K562 (cell line): ENCODE data around the gene XPC. TPM values are rescaled to one million over a fixed set of nuclear protein-coding genes. Genes with fewer than 3 reads are reported as not detected.

Source experiments
- ATAC-seq: fragments of 200-7000 bp; cut with Tn5 transposase; 3 replicates; pipeline ENCODE4 v1.9.1; 2020; ENCODE audit warnings: moderate library complexity
- BruUV-seq: library from RNA; stranded (reverse); fragments of 400-500 nt; replicated peaks from 2 replicates; lab custom pipeline; 2021; lab: Mats Ljungman, UMichigan
- CTCF ChIA-PET: fragments of 300-600 bp; formaldehyde crosslinking; extraction: SDS; loops from one replicate; lab custom pipeline; 2021; ENCODE audit warnings: low intra/inter-chr PET ratio; lab: Yijun Ruan, JAX
- POLR2A ChIA-PET: fragments of 300-600, 350-650 bp; sonication (Branson Sonifier 250); formaldehyde crosslinking; extraction: SDS; loops from one replicate; lab custom pipeline; 2021; ENCODE audit warnings: antibody characterized with exemption, inconsistent platforms; lab: Yijun Ruan, JAX
- DNase-seq, 4 experiments: peaks; one replicate each; pipeline versions ENCODE4 v3.0.0 to v3.0.0-alpha.2; 2011 to 2018; ENCODE audit warnings: low spot score in 3 of 4, mixed read lengths in 3 of 4; ENCODE audit errors: extremely low read depth in 1 of 4
- FAIRE-seq: peaks from 2 replicates; lab custom pipeline; 2011; peaks lifted over from hg19 to GRCh38; lab: Jason Lieb, UNC
- H2AFZ ChIP-seq: 2 replicates; pipeline ENCODE4 v1.6.0; 2011; ENCODE audit warnings: low read depth, low read length, control low read depth, inconsistent platforms
- H3K27ac ChIP-seq: fragments of 200-600 bp; 3 replicates; pipeline ENCODE4 v1.8.0; 2011; ENCODE audit warnings: low read depth, mild to moderate bottlenecking, control low read depth, inconsistent platforms, low read length, moderate library complexity, mixed read lengths; ENCODE audit errors: extremely low read depth
- H3K27me3 ChIP-seq, 2 experiments: fragments of 300-600 bp in 1 of 2; 2 replicates in 1 of 2; 3 replicates in 1 of 2; pipeline versions ENCODE4 v1.6.0 to v1.8.0; 2011; ENCODE audit warnings: inconsistent platforms in 2 of 2, low read length in 2 of 2, mild to moderate bottlenecking in 1 of 2, mixed read lengths in 1 of 2, moderate library complexity in 1 of 2; ENCODE audit not compliant: control insufficient read depth in 2 of 2, insufficient read depth in 2 of 2
- H3K36me3 ChIP-seq: fragments of 300-600 bp; 3 replicates; pipeline ENCODE4 v1.8.0; 2011; ENCODE audit warnings: mild to moderate bottlenecking, low read length, inconsistent platforms; ENCODE audit not compliant: control insufficient read depth, insufficient read depth
- H3K4me1 ChIP-seq, 2 experiments: fragments of 200-600 bp in 1 of 2; replicated peaks in 1 of 2; 2 replicates in 1 of 2; 3 replicates in 1 of 2; pipeline versions ENCODE4 v1.5.1 to v1.8.0; 2011; ENCODE audit warnings: inconsistent platforms in 2 of 2, low read length in 2 of 2, mild to moderate bottlenecking in 1 of 2, mixed read lengths in 1 of 2, moderate library complexity in 1 of 2; ENCODE audit not compliant: control insufficient read depth in 2 of 2, insufficient read depth in 2 of 2
- H3K4me2 ChIP-seq: 2 replicates; pipeline ENCODE4 v1.6.1; 2011; ENCODE audit warnings: low read length, control low read depth, inconsistent platforms, mixed read lengths; ENCODE audit not compliant: insufficient read depth
- H3K4me3 ChIP-seq: fragments of 200-600 bp; sonication (generic), shearing (Covaris generic); 2 replicates; pipeline ENCODE4 v1.5.1; 2016; ENCODE audit warnings: control low read depth, inconsistent platforms
- H3K79me2 ChIP-seq: fragments of 200-600 bp; 3 replicates; pipeline ENCODE4 v1.8.0; 2011; ENCODE audit warnings: low read length, inconsistent platforms; ENCODE audit not compliant: control insufficient read depth, insufficient read depth
- H3K9ac ChIP-seq, 2 experiments: 2 replicates each; pipeline versions ENCODE4 v1.6.0 to v1.6.1; 2011; ENCODE audit warnings: low read depth in 2 of 2, low read length in 2 of 2, control low read depth in 1 of 2, inconsistent platforms in 1 of 2, mild to moderate bottlenecking in 1 of 2, mixed read lengths in 1 of 2; ENCODE audit not compliant: insufficient read depth in 1 of 2
- H3K9me1 ChIP-seq: one replicate; pipeline ENCODE4 v1.6.0; 2011; ENCODE audit warnings: inconsistent platforms, mild to moderate bottlenecking, low read length, moderate library complexity; ENCODE audit not compliant: control insufficient read depth, insufficient read depth
- H3K9me3 ChIP-seq: replicated peaks from 2 replicates; pipeline ENCODE4 v1.5.1; 2011; ENCODE audit warnings: low read depth, low read length, inconsistent platforms; ENCODE audit not compliant: control insufficient read depth, insufficient read depth
- H4K20me1 ChIP-seq: replicated peaks from 2 replicates; pipeline ENCODE4 v1.6.1; 2011; ENCODE audit warnings: low read length, inconsistent platforms, mixed read lengths; ENCODE audit not compliant: control insufficient read depth, insufficient read depth
- CTCF ChIP-seq, 3 experiments: IDR thresholded peaks in 2 of 3; conservative IDR thresholded peaks in 1 of 3; 2 replicates each; pipeline ENCODE4 v1.5.1; 2011 to 2012; ENCODE audit warnings: low read length in 3 of 3, mild to moderate bottlenecking in 3 of 3, control low read depth in 2 of 3, improper control_type of control experiment in 1 of 3, inconsistent platforms in 1 of 3, low read depth in 1 of 3, mixed read lengths in 1 of 3, moderate library complexity in 1 of 3; ENCODE audit not compliant: insufficient read depth in 2 of 3
- FIP1L1 ChIP-seq: fragments of 200-400 bp; formaldehyde crosslinking; IDR thresholded peaks from 2 replicates; pipeline ENCODE4 v1.6.1; 2018; ENCODE audit warnings: mild to moderate bottlenecking, low read depth, low read length; ENCODE audit not compliant: poor library complexity, severe bottlenecking
- OTX1 ChIP-seq: fragments of 450-650 bp; formaldehyde crosslinking; IDR thresholded peaks from 2 replicates; pipeline ENCODE4 v1.4.0; 2022; ENCODE audit warnings: mild to moderate bottlenecking
- POLR2G ChIP-seq: fragments of 200-400 bp; formaldehyde crosslinking; IDR thresholded peaks from 2 replicates; pipeline ENCODE4 v1.6.1; 2017; ENCODE audit warnings: low read depth, mild to moderate bottlenecking, antibody characterized with exemption, low read length, moderate library complexity
- PRPF4 ChIP-seq: fragments of 200-400 bp; formaldehyde crosslinking; IDR thresholded peaks from one replicate; pipeline ENCODE4 v1.6.1; 2017; ENCODE audit warnings: low read length, low read depth, mild to moderate bottlenecking; ENCODE audit not compliant: insufficient read depth, poor library complexity, severe bottlenecking
- WGBS: fragments of 100-300 bp; shearing (Covaris generic); methylation state at CpG from one replicate; pipeline ENCODE4 v1.1.6; 2016; ENCODE audit warnings: low coverage, mixed read lengths; ENCODE audit not compliant: insufficient coverage; ENCODE audit errors: missing lambda C conversion rate; 5-methylcytosine and 5-hydroxymethylcytosine counted together
- in situ Hi-C: fragments of 300-500 bp; cut with MboI; formaldehyde crosslinking; loops from 4 replicates; pipeline ENCODE4 v1.15.0; 2018; ENCODE audit warnings: inconsistent platforms, mixed read lengths
- intact Hi-C: fragments of 100-400 bp; cut with micrococcal nuclease; formaldehyde crosslinking; loops from 2 replicates; pipeline ENCODE4 v1.14.2; 2022
- polyA plus RNA-seq, 8 experiments: library from polyadenylated mRNA; depleted of rRNA in 4 of 8; stranded (reverse) in 5 of 8; unstranded in 3 of 8; fragments of >200 nt; fragmentation: Nextera tagmentation in 2 of 8; fragmentation: Illumina TruSeq in 1 of 8; extraction: Ambion mirVana in 2 of 8; extraction: Trizol in 1 of 8; gene quantifications; 2 replicates each; pipeline versions ENCODE4 v1.2.1 to v1.2.3, GENCODE V29; 2011 to 2014; ENCODE audit warnings: inconsistent platforms in 1 of 8, missing spikeins in 1 of 8
- total RNA-seq, 7 experiments: library from RNA; depleted of rRNA in 6 of 7; stranded (reverse); fragments of >200 nt in 6 of 7; fragmentation: Illumina TruSeq in 2 of 7; extraction: Trizol in 2 of 7; gene quantifications; 2 replicates each; pipeline versions ENCODE4 v1.2.1 to v1.2.3, GENCODE V29; 2011 to 2021; ENCODE audit warnings: low replicate concordance in 1 of 7

The XPC gene
- total and polyA plus RNA-seq, 9 of the 15 experiments (the other 6 are each of a cell fraction or from before 2014, with no cell fraction given), result 3.8 to 54.7 (median 41.3) TPM

DNA sequence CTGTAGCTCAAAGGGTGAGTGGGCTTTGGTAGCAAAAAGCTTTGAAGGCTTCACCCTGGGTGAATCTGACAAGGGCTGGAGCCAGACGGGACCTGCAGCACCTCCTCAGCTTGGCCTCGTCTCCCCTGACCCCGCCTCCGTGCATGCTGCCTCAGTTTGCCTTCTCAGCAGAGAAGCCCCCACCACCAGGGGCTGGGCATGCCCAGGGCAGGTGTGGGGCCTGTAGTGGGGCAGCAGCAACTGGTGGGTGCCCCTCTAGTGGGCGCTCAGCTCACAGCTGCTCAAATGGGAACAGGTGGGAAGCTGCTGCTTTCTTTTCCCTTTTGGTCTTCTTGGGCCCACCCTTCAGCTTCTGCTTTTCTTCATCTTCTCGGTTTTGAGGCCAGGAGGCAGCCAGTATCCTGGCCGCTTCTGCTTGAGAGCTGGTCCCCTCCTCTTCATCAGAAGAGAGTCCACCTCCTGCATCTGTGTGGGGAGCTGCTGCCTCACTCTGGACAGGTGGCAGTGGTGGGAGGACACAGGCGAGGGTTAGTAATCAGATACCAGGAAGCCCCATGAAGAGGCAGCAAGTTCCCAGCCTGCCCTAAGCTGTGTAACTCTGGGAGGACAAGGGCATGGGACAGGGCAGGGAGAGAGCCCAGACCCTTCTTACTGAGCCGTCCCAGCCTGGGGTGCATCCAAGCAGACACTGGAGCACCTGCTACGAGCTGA lies 32.6 kb downstream of the XPC start:
- FAIRE-seq (no peak), ATAC-seq (no peak), DNase-seq (no peak)
- Histone ChIP-seq H3K27ac (no peak overlapping the region; the same call in 2 of the 3 replicates), H3K36me3 (peaks cover 74% of the 10 kb centered on the region; the same call in 2 of the 3 replicates), H3K9me1 (no peaks in the 10 kb centered on the region), H3K79me2 (no peaks in the 10 kb centered on the region), H2AFZ (no peak overlapping the region), H3K9ac (peak overlapping the region in 1 of 2 experiments; percentile 19; a peak in 2 of 4 replicates), H3K4me3 (no peak overlapping the region), H4K20me1 (no peaks in the 10 kb centered on the region), H3K9me3 (no peaks in the 10 kb centered on the region), H3K4me2 (no peak overlapping the region), H3K27me3 (no peaks in the 10 kb centered on the region), H3K4me1 (peaks cover 13 to 14% of the 10 kb centered on the region in 2 experiments)
- CTCF ChIA-PET, result no interaction called here
- in situ Hi-C loops, result no loop called here
- TF ChIP-seq OTX1 (CRISPR knock-in tag) (no peak), CTCF (IDR thresholded peaks at IDR 0.05 in 2 of 3, conservative IDR thresholded peaks at IDR 0.05 in 1 of 3; ENCODE audit: insufficient read depth in 2 of 3, low read depth in 1 of 3, low read length in 3 of 3) (0 out of 6 replicates have a peak, but pooled peaks of 1 of the 3 experiments have one; percentile 6), POLR2G (peak; percentile 39; the same call in 1 of the 2 replicates), PRPF4 (no peak), FIP1L1 (no peak)
- intact Hi-C loops, result no loop called here
- POLR2A ChIA-PET, result interaction anchor here (0.6 to 3.6 kb wide), 9 partner anchors 8 to 429 kb away, joined by 3 to 18 read pairs (median 4); partner anchors contain the start of genes CHCHD4 and TMEM43
- BruUV-seq, result TSS peak; percentile 43
- 82% methylated on average over 10 of the region's 10 CpGs for WGBS
